NCI-H187 treated with DMSO at 0.1 percent for 48 hours (cell line): Measurements from ENCODE around the gene BEST1.
"Not testable (repeated sequence)": the region's sequence is repeated elsewhere in the genome, so short reads cannot be mapped to it uniquely, and the experiment has no call there.

Experiments
- DNase-seq: peaks from one replicate; lab custom pipeline; 2025; lab: John Stamatoyannopoulos, UW

Gene BEST1

GRCh38 chr11:61978703-61979661 lies 28.8 kb downstream of the BEST1 start:
- DNase-seq = no peak

DNA sequence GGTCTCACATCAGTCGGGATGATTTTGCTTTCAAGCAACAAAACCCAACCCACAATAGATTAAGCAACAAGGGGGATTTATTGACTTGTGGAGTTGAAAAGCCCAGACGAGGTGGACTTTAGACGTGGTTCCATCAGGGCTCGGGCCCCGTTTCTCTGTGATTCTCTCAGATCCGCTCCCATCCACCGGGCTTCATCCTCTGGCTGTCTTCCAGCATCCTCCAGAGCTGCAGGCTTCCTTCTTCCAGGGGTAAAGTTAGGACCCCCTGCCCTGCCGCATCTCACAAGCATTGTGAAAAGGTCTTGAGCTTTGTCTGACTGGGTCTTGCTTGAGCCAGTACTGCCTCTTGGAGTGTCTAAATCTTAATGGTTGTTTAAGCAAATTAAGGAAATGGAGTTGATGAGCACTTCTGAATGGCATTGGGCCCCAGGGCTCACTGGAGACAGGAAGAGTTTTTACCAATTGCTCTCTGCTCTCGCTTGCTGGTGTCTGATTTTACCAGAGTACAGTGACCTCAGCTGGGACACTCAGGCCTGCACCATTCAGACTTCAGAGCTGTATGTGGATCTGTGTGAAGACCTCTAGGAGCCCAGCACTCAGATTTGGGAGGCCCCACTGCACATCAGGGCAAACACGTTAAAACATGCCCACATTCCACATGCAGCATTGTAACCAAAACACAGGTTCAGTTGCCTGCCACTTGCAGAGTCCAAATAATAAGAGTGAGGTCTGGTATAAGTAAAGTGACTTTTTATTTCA lies 30.8 kb downstream of the BEST1 start:
- DNase-seq = no peak

DNA sequence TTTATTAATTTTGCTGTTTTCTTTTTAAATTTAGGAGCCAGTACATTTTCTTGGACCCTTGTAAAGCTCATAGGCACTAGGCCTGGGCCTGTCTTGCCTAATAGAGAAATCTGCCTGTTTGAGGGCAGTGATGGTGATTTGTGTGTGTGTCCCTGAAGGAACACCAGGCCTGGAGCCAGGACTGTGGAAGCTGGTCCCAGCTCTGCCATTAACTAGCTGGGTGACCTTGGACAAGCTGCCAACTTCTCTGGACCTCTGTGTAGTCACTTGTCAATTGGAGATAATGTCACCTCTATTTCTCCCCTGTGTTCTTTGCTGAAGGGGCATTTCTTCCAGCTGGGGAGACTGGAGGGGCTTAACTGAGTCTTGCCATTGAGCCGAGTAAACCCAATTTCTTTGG lies 33.3 kb downstream of the BEST1 start:
- DNase-seq = no peak

DNA sequence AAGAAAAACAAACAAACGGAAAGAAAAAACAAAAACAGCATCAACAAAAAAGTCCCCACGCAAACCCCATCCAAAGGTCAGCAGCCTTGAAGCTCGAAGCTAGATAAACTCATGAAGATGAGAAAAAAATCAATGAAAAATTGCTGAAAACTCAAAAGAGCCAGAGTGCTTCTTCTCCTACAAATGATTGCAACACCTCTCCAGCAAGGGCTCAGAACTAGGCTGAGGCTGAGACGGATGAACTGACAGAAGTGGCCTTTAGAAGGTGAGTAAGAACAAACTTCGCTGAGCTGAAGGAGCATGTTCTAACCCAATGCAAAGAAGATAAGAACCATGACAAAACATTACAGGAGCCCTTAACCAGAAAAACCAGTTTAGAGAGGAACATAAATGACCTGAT lies 35.7 kb downstream of the BEST1 start:
- no peak for DNase-seq

- DNase-seq = no peak
Observed at GRCh38 chr11:61994981-61995380, 44.8 kb downstream of the BEST1 start.

GRCh38 chr11:61996933-61997332 lies 46.8 kb downstream of the BEST1 start:
- DNase-seq = no peak

GRCh38 chr11:61999141-61999975 lies 49.2 kb downstream of the BEST1 start:
- no peak for DNase-seq

- DNase-seq = no peak
Observed at GRCh38 chr11:62000539-62001446, 50.6 kb downstream of the BEST1 start.

- no peak for DNase-seq
Observed at GRCh38 chr11:62001450-62002191, 51.5 kb downstream of the BEST1 start.

DNA sequence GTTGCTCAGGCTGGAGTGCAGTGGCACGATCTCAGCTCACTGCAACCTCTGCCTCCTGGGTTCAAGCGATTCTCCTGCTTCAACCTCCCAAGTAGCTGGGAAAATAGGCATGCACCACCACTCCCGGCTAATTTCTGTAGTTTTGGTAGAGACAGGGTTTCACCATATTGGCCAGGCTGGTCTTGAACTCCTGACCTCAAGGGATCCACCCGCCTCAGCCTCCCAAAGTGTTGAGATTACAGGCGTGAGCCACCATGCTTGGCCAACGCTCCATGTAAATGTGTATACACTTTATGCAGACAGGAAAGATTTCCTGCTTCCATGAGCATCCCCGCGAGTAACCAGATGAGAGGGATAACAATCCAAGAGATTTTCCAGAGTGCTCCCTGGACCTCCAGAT lies 52.1 kb downstream of the BEST1 start:
- not testable (repeated sequence) for DNase-seq

DNA sequence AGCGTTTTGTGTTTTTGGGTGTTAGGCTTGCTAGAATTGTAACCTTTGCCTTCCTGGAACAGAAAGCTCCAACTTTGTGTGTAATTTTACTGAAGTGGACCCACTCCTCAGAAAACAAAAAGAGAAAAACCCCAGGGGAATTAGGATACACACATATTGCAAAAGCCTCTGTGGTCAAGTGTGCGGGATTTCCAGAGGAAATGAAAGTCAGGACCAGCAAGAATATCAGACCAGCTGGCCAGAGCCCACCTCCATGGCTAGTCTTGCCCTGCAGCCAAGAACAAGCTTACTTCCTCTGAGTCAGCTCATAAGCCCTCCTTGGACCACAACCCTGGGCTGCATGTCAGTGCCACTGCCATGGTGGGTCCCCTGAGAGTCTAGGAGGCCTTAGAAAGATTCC lies 54.3 kb downstream of the BEST1 start:
- DNase-seq = no peak

- no peak for DNase-seq
Observed at GRCh38 chr11:62008193-62008592, 58.0 kb downstream of the BEST1 start.

- DNase-seq = no peak
Observed at GRCh38 chr11:62010935-62011528, 60.9 kb downstream of the BEST1 start.

DNA sequence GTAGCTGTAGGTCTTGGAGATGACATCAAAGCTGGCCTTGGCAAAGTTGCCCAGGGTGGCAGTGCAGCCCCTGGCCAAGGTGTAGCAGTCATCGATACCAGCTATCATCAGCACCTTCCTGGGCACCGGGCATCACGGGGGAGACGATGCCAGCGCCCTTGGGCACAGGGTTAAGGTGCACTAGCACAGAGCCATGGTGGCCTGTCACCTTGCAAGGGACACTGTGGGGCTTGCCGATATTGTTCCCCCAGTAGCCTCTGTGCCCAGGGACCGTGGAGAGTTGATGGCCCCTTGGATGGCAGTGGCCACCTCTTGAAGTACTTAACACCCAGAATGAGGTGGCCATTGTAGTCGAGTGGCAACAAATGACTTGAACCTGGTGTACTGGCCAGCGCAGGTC lies 61.7 kb downstream of the BEST1 start:
- no peak for DNase-seq

DNA sequence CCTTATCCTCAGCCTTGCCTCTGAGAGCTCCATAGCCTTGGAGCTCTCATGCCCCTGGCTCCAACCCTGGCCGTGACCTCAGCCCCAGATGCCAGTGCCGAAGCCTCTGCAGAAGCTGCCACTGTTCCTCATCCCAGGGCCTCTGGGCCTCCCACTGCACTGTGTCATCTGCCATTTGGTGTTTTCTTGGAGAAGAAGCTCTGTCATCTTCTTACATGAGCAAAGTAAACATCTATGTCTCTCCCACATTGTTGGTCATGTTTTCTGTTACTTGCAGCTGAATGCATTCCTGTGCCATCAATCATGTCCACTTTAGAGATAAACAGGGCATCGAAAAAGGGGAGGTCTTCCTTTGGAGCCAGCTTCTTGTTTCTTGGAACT lies 62.3 kb downstream of the BEST1 start:
- DNase-seq = no peak

DNA sequence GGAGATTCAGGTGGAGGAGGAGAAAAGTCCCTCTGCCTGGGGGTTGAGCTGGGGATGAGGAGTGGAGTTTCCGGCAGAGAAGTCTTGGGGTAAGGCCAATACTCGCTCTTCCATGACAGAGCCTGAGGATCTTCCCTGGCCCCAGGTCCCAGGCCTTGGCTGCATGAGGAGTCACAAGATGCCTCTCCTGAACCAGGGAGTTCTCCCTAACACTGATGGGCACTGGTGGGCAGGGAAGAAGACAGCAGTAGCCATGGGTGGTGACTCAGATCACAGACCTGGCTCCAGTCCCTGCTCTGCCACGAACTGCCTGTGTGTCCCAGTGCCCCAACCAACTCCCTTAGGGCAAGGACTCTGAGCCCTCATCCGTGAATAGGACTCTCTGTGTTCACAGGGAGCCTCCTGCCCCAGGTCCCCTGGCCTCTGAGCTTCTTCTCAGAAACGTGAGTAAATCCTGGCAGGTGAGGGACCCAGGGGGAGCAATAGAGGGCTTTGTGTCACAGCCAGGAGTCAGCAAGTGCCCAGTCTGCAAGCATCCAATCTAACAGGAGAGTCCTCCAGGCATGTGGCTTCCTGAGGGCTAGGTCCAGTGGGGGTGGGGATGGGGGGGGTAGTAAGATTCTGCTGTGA lies 62.8 kb downstream of the BEST1 start:
- DNase-seq = no peak
